NCI-H2227 (cell line): ENCODE results near the gene DDX52.
"Not testable (repeated sequence)": the region's sequence is repeated elsewhere in the genome, so short reads cannot be mapped to it uniquely, and the experiment has no call there.

Experiments
- DNase-seq: peaks from one replicate; lab custom pipeline; 2025; ENCODE audit not compliant: unreplicated experiment; lab: John Stamatoyannopoulos, UW

Gene DDX52

GRCh38 chr17:37643118-37643766, at the start of gene DDX52:
Gene DDX52, minus strand, starts transcription at chr17:37643446. Its CDS starts 26 bp downstream, at chr17:37643420.
- DNase-seq: peak; percentile 94

- DNase-seq: no peak
Measured at GRCh38 chr17:37691807-37692206, 48.6 kb upstream of the DDX52 start.

GRCh38 chr17:37689317-37689716, 46.1 kb upstream of the DDX52 start:
- DNase-seq: no peak

- no peak for DNase-seq
Measured at GRCh38 chr17:37683454-37683984, 40.3 kb upstream of the DDX52 start.

- DNase-seq: no peak
Measured at GRCh38 chr17:37682007-37682406, 38.8 kb upstream of the DDX52 start.

- DNase-seq: not testable (repeated sequence)
Measured at GRCh38 chr17:37679995-37680394, 36.7 kb upstream of the DDX52 start.

GRCh38 chr17:37678036-37678435, 34.8 kb upstream of the DDX52 start:
- DNase-seq: no peak

- no peak for DNase-seq
Measured at GRCh38 chr17:37677021-37677420, 33.8 kb upstream of the DDX52 start.

GRCh38 chr17:37676115-37676925, 33.1 kb upstream of the DDX52 start:
- DNase-seq: no peak

GRCh38 chr17:37674511-37674910, 31.3 kb upstream of the DDX52 start:
- DNase-seq: no peak

GRCh38 chr17:37673386-37673785, 30.1 kb upstream of the DDX52 start:
- no peak for DNase-seq

- no peak for DNase-seq
Measured at GRCh38 chr17:37672548-37673078, 29.4 kb upstream of the DDX52 start.

- no peak for DNase-seq
Measured at GRCh38 chr17:37671824-37672547, 28.7 kb upstream of the DDX52 start.

- no peak for DNase-seq
Measured at GRCh38 chr17:37671028-37671823, 28.0 kb upstream of the DDX52 start.

GRCh38 chr17:37667039-37667438, 23.8 kb upstream of the DDX52 start:
- no peak for DNase-seq

- DNase-seq: no peak
Measured at GRCh38 chr17:37664214-37664613, 21.0 kb upstream of the DDX52 start.

- DNase-seq: no peak
Measured at GRCh38 chr17:37662353-37662752, 19.1 kb upstream of the DDX52 start.

GRCh38 chr17:37661400-37662014, 18.3 kb upstream of the DDX52 start:
- DNase-seq: no peak

GRCh38 chr17:37659925-37660324, 16.7 kb upstream of the DDX52 start:
- no peak for DNase-seq

- no peak for DNase-seq
Measured at GRCh38 chr17:37657202-37657601, 14.0 kb upstream of the DDX52 start.
